Activated CD8-positive, alpha-beta memory T cell treated with anti-CD3 and anti-CD28 coated beads, Interleukin-2, amount 50 U/mL, for 1 hour (primary cell): Measurements from ENCODE around the gene CNP.

Experiments
- DNase-seq: peaks from one replicate; pipeline ENCODE4 v3.0.0-alpha.2; 2020; ENCODE audit errors: extremely low read depth

Gene CNP

DNA sequence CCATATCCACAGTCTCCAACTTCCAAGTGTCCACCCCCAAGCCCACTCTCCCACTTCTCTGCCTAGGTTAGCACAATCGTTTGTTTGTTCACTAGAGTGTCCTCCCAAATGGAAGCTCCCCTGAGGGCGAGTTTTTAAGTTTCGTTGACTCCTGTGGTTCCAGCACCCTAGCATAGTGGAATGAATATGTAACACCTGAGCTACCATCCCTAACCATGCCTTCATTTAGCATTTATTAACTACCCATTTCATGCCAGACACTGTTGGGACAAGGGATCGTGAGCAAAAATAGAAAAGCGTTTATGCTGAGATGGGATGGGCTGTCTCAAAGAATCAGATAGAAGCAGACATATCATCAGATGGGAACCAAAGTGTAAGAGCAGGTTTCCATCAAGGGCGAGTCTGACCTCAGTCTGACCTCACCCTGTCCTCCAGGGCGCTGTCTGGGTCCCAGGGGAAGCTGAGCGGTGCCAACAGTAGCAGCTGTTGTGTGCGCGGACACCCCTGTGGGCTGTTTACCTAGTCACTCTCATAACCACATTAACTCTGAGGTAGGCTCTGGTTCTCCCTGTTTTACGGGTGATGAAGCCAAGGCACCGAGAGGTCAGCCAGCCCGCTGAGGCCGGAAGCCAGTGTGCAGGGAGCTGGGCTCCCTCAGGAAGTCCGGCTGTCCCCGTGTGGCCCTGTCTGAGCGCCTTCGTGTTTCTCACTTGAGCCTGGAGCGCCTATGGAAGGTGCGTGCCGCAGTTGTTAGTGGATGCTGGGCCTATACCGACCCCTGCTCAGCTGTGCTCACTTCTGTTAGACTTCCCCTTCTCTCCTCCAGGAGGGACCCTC lies 6.2 kb downstream of the CNP start:
- no peak for DNase-seq

DNA sequence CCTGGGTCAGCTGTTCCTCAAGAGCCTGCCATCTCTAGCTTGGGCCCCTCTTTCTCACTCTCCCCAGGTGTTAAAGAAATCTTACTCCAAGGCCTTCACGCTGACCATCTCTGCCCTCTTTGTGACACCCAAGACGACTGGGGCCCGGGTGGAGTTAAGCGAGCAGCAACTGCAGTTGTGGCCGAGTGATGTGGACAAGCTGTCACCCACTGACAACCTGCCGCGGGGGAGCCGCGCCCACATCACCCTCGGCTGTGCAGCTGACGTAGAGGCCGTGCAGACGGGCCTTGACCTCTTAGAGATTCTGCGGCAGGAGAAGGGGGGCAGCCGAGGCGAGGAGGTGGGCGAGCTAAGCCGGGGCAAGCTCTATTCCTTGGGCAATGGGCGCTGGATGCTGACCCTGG lies 6.8 kb downstream of the CNP start:
- DNase-seq, result no peak

- no peak for DNase-seq
Measured at GRCh38 chr17:41974031-41974430, 7.4 kb downstream of the CNP start.

GRCh38 chr17:41974658-41975057 lies 8.1 kb downstream of the CNP start:
- DNase-seq, result no peak

DNA sequence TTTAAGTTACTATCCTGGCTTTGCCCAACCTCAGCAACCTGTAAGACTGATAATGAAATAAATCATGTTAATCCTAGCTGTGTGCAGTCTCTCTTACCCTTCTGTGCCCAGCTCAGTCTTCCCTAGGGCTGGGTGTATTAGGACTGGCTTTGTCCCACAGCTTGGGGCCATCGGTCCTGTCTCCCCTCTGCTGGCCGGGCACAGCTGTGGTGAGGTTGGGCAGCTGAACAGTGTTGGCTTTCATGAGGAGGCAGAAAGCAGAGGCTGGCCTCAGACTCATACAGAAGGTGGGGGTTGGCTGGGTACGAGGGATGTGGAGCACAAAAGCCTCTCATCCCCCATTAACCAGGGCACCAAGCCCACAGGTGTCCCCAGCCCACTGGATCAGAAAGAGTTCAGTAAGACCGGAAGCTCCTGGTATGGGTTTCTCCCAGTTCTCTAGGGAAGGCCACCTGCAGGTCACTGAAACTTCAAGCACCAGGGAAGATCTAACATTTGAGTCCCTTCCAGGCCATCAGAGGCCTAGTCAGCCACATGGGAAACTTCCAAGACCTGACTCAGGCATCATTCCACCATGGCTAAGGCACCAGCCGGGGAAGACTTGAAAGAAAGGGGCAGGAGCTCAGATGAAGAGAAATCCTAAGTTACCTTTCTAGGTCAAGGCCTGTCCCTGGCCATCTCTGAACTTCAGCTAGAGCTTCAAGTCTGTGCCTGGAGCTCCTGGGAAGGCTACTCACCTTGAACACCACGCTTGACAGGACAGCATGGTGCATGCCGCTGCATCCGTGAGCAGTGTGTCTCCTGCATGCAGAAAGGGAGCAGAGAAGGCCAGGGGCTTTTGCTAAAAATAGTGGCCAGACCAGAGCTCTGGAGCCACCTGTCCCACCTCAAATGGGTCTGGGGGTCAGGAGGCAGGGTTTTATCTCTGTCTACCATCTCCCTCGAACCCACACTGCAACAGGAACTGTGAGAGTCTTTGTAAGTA lies 8.8 kb downstream of the CNP start:
- no peak for DNase-seq

GRCh38 chr17:41976142-41976768 lies 9.7 kb downstream of the CNP start:
- no peak for DNase-seq

- no peak for DNase-seq
Measured at GRCh38 chr17:41977991-41978390, 11.4 kb downstream of the CNP start.

- DNase-seq, result no peak
Measured at GRCh38 chr17:41982026-41982760, 15.6 kb downstream of the CNP start.

- DNase-seq, result no peak
Measured at GRCh38 chr17:41984454-41984853, 17.9 kb downstream of the CNP start.

- DNase-seq, result no peak
Measured at GRCh38 chr17:41985919-41986318, 19.3 kb downstream of the CNP start.

- no peak for DNase-seq
Measured at GRCh38 chr17:41986634-41987033, 20.0 kb downstream of the CNP start.

GRCh38 chr17:41987642-41988041 lies 21.0 kb downstream of the CNP start:
- DNase-seq, result no peak

- DNase-seq, result no peak
Measured at GRCh38 chr17:41988418-41988817, 21.8 kb downstream of the CNP start.

DNA sequence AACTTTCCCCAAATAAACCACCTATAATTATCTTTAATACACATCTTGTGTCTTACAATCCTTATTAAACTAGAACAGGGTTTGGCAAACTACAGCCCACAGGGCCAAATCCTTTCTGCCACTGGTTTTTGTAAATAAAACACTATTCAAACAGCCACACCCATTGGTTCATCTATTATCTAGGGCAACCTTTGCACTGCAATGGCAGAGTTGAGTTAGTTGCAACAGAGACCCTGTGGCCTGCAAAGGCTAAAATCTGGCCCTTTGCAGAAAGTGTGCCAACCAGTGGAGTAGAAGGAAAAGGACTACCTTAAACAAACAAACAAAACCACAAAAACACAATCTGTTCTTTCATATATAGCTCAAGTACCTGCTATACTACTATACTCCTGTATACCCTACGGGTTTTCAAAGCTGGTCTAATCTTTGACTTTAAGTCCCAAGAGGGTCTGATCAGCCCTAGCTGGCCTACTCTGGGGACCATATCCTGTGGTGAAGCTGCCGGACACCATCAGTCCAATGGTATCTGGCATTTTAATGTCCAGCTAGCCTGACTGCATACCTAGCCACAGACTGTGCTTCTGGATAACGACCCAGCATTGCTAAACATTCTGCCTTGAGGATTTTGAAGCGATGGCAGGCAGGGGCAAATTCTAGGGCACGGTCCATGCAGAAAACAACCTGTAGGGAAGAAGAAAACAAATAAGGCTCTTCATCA lies 23.3 kb downstream of the CNP start:
- no peak for DNase-seq

- DNase-seq, result no peak
Measured at GRCh38 chr17:41992576-41992975, 26.0 kb downstream of the CNP start.

GRCh38 chr17:41996855-41997164 lies 30.2 kb downstream of the CNP start:
- no peak for DNase-seq

GRCh38 chr17:41998497-41998896 lies 31.9 kb downstream of the CNP start:
- DNase-seq, result no peak

DNA sequence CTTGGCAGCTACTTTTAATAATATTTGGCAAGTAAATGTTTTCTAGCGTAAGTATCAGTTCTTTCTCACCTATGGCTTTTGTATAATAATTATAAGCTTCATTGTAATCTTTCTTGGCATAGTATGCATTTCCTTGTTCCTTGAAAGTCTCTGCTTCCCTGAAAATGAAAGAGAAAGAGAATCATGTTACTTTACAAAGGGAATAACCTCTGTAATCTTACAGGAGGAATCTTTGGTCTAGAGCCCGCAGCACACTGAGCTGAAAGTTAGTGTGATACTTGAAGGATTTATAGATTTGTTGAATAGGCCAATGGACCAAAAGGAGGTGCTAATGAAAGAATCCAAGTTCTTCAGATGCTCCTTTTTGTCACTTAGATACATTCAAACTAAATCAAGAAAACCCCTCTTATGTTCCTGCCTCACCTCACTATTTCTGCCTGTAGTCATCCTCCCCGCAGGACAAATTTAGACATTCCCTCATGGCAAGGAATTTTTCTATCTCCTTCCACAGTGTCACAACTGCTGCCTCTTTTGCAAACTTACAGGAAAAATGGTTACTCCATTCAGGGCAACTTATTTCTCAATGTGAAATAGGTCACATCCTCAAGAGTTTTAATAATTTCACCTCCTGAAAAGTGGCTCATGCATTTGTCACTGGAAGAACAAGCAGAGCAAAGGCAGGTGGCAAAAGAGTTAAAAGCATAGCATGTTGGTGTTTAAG lies 34.0 kb downstream of the CNP start:
- no peak for DNase-seq

GRCh38 chr17:42001729-42002128 lies 35.1 kb downstream of the CNP start:
- no peak for DNase-seq

GRCh38 chr17:42002175-42002791 lies 35.7 kb downstream of the CNP start:
- DNase-seq, result no peak
